HG02759 (cell line): Measurements from ENCODE around the gene TLCD4.

Experiments
- ATAC-seq: cut with Tn5 transposase; IDR thresholded peaks from one replicate; pipeline ENCODE4 v1.9.1; 2021; ENCODE audit warnings: mild to moderate bottlenecking, moderate library complexity; ENCODE audit not compliant: unreplicated experiment

The TLCD4 gene

GRCh38 chr1:95094923-95095322 is 22.2 kb upstream of the TLCD4 start:
- ATAC-seq = no peak

- ATAC-seq = peak; percentile 78
These were observed 21.3 kb upstream of the TLCD4 start for GRCh38 chr1:95095833-95096217.

- ATAC-seq = no peak
These were observed 20.8 kb upstream of the TLCD4 start for GRCh38 chr1:95096218-95096841.

GRCh38 chr1:95097426-95097825 is 19.7 kb upstream of the TLCD4 start:
- no peak for ATAC-seq

GRCh38 chr1:95098196-95098595 is 19.0 kb upstream of the TLCD4 start:
- ATAC-seq = no peak

GRCh38 chr1:95108792-95109191 is 8.4 kb upstream of the TLCD4 start:
- no peak for ATAC-seq

- no peak for ATAC-seq
These were observed 6.1 kb upstream of the TLCD4 start for GRCh38 chr1:95111014-95111413.

GRCh38 chr1:95113684-95114083 is 3.5 kb upstream of the TLCD4 start:
- ATAC-seq = no peak

- no peak for ATAC-seq
These were observed 1.4 kb upstream of the TLCD4 start for GRCh38 chr1:95115708-95116137.

GRCh38 chr1:95116580-95117206 is 462 bp upstream of the TLCD4 start:
- peak; percentile 68 for ATAC-seq

- no peak for ATAC-seq
These were observed 928 bp downstream of the TLCD4 start for GRCh38 chr1:95118067-95118499.

- no peak for ATAC-seq
These were observed 1.6 kb downstream of the TLCD4 start for GRCh38 chr1:95118710-95119109.

GRCh38 chr1:95119273-95119672 is 2.1 kb downstream of the TLCD4 start:
- ATAC-seq = no peak

GRCh38 chr1:95122151-95122697 is 5.1 kb downstream of the TLCD4 start:
- ATAC-seq = no peak

- no peak for ATAC-seq
These were observed 7.2 kb downstream of the TLCD4 start for GRCh38 chr1:95124342-95124741.

GRCh38 chr1:95126366-95126765 is 9.2 kb downstream of the TLCD4 start:
- ATAC-seq = no peak

- ATAC-seq = no peak
These were observed 9.7 kb downstream of the TLCD4 start for GRCh38 chr1:95126846-95127245.

- ATAC-seq = no peak
These were observed 10.2 kb downstream of the TLCD4 start for GRCh38 chr1:95127380-95127779.

GRCh38 chr1:95132762-95133161 is 15.6 kb downstream of the TLCD4 start:
- no peak for ATAC-seq

- no peak for ATAC-seq
These were observed 16.5 kb downstream of the TLCD4 start for GRCh38 chr1:95133687-95134086.

GRCh38 chr1:95138223-95138622 is 21.1 kb downstream of the TLCD4 start:
- no peak for ATAC-seq

GRCh38 chr1:95139039-95139438 is 21.9 kb downstream of the TLCD4 start:
- ATAC-seq = no peak

GRCh38 chr1:95140791-95141190 is 23.6 kb downstream of the TLCD4 start:
- ATAC-seq = no peak
